ENCODE data around the gene HS6ST2.
A peak's percentile ranks its signal among the peaks of the same experiment; 100 is the strongest.

Gene HS6ST2

GRCh38 chrX:132612821-132613564 lies 345.4 kb downstream of the HS6ST2 start:
- DNase-seq: no peak

GRCh38 chrX:132610536-132610935 lies 347.9 kb downstream of the HS6ST2 start:
- DNase-seq: no peak

GRCh38 chrX:132609362-132609848 lies 349.0 kb downstream of the HS6ST2 start:
- DNase-seq: no peak

- no peak for DNase-seq
Measured at GRCh38 chrX:132603700-132604286, 354.6 kb downstream of the HS6ST2 start.

- DNase-seq: no peak
Measured at GRCh38 chrX:132602701-132603100, 355.7 kb downstream of the HS6ST2 start.

GRCh38 chrX:132594999-132595398 lies 363.4 kb downstream of the HS6ST2 start:
- DNase-seq: no peak

GRCh38 chrX:132594129-132594528 lies 364.3 kb downstream of the HS6ST2 start:
- peak; percentile 31 for DNase-seq

GRCh38 chrX:132592880-132593279 lies 365.5 kb downstream of the HS6ST2 start:
- no peak for DNase-seq

- DNase-seq: no peak
Measured at GRCh38 chrX:132591719-132592275, 366.6 kb downstream of the HS6ST2 start.

GRCh38 chrX:132590350-132591026 lies 367.9 kb downstream of the HS6ST2 start:
- no peak for DNase-seq

GRCh38 chrX:132584936-132585335 lies 373.5 kb downstream of the HS6ST2 start:
- no peak for DNase-seq

GRCh38 chrX:132576939-132577338 lies 381.5 kb downstream of the HS6ST2 start:
- DNase-seq: no peak
